Tibial nerve (tissue), 4 donors: ENCODE results near the gene ETS2.

ENCODE experiments used
- EP300 ChIP-seq, 2 donors: sonication (generic); formaldehyde crosslinking; IDR thresholded peaks; one replicate each; pipeline ENCODE4 v1.6.1; 2017; ENCODE audit warnings: antibody characterized with exemption in 2 of 2, mild to moderate bottlenecking in 1 of 2
- POLR2A ChIP-seq, 2 donors: fragments of 450-650 bp; IDR thresholded peaks; one replicate each; pipeline ENCODE4 v1.6.1; 2017; ENCODE audit warnings: antibody characterized with exemption in 2 of 2, mild to moderate bottlenecking in 2 of 2, moderate library complexity in 2 of 2
- TF ChIP-seq, protein P1 (sequence below), 5 experiments: fragments of 200-600 bp in 3 of 5; fragments of 450-650 bp in 2 of 5; sonication (generic) in 3 of 5; IDR thresholded peaks; one replicate each; pipeline ENCODE4 v1.5.1; 2016 to 2019; ENCODE audit warnings: antibody characterized with exemption in 5 of 5, mild to moderate bottlenecking in 3 of 5, moderate library complexity in 2 of 5

DNA sequence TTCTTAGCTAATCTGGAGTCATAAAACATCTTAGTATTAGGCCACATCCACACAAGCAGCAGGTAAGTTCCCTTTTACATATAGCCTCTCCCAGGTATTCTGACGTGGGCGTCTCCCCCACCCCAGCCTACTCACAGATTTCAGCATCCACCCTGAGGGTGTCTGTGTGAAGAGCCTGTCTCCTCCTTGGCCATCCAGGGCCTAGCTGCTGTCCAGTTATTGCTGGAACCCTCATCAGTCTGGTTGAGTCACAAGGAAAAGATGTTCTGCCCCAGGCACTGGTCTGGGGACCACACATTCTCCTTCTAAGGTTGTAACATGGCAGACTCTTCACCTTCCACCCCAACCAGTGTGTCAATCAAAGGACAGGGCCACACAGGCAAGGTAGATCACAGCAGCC is 57.6 kb downstream of the ETS2 start:
- TF ChIP-seq POLR2A (IDR thresholded peaks at IDR 0.05): no peak
- TF ChIP-seq, protein P1, sequence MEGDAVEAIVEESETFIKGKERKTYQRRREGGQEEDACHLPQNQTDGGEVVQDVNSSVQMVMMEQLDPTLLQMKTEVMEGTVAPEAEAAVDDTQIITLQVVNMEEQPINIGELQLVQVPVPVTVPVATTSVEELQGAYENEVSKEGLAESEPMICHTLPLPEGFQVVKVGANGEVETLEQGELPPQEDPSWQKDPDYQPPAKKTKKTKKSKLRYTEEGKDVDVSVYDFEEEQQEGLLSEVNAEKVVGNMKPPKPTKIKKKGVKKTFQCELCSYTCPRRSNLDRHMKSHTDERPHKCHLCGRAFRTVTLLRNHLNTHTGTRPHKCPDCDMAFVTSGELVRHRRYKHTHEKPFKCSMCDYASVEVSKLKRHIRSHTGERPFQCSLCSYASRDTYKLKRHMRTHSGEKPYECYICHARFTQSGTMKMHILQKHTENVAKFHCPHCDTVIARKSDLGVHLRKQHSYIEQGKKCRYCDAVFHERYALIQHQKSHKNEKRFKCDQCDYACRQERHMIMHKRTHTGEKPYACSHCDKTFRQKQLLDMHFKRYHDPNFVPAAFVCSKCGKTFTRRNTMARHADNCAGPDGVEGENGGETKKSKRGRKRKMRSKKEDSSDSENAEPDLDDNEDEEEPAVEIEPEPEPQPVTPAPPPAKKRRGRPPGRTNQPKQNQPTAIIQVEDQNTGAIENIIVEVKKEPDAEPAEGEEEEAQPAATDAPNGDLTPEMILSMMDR (IDR thresholded peaks at IDR 0.05): no peak
- TF ChIP-seq EP300 (IDR thresholded peaks at IDR 0.05): no peak
